Breast epithelium (tissue), 4 donors: ENCODE data around the gene SPTBN1. TPM values are rescaled to one million over a fixed set of nuclear protein-coding genes. Genes with fewer than 3 reads are reported as not detected.

ENCODE experiments used
- DNase-seq, 2 donors: peaks; one replicate each; pipeline ENCODE4 v3.0.0-alpha.2; 2019; ENCODE audit warnings: low spot score in 2 of 2
- H3K27ac ChIP-seq, 2 donors: fragments of 200-600 bp; sonication (generic) in 1 of 2; one replicate each; pipeline ENCODE4 v1.5.1; 2016 to 2019; ENCODE audit warnings: mild to moderate bottlenecking in 1 of 2
- H3K27me3 ChIP-seq, 2 donors: fragments of 200-600 bp; sonication (generic) in 1 of 2; one replicate each; pipeline versions ENCODE4 v1.5.1 to v1.6.0; 2017 to 2019; ENCODE audit warnings: control low read depth in 1 of 2, mild to moderate bottlenecking in 1 of 2
- H3K36me3 ChIP-seq: fragments of 200-600 bp; one replicate; pipeline ENCODE4 v1.5.1; 2019
- H3K4me1 ChIP-seq, 2 donors: fragments of 200-600 bp; sonication (generic); one replicate each; pipeline ENCODE4 v1.5.1; 2016 to 2019; ENCODE audit warnings: control low read depth in 1 of 2
- H3K4me3 ChIP-seq, 3 donors: fragments of 200-600 bp; sonication (generic); 1 replicate in 2 of 3; 2 replicates in 1 of 3; pipeline ENCODE4 v1.5.1; 2016 to 2019; ENCODE audit warnings: mild to moderate bottlenecking in 3 of 3, moderate library complexity in 2 of 3
- H3K9me3 ChIP-seq, 2 donors: fragments of 200-600 bp; sonication (generic) in 1 of 2; one replicate each; pipeline ENCODE4 v1.5.1; 2016 to 2019; ENCODE audit warnings: control low read depth in 1 of 2
- POLR2A ChIP-seq: fragments of 450-650 bp; IDR thresholded peaks from one replicate; pipeline ENCODE4 v1.6.1; 2016; ENCODE audit warnings: antibody characterized with exemption, mild to moderate bottlenecking, moderate library complexity
- POLR2AphosphoS5 ChIP-seq, 3 donors: sonication (generic); formaldehyde crosslinking; IDR thresholded peaks; one replicate each; pipeline ENCODE4 v1.6.1; 2017; ENCODE audit warnings: antibody characterized with exemption in 3 of 3
- intact Hi-C: fragments of 100-400 bp; cut with DNase I; formaldehyde crosslinking; loops from one replicate; pipeline ENCODE4 v1.15.1; 2023; ENCODE audit warnings: low total_unique reads
- total RNA-seq, 3 donors: library from RNA; depleted of rRNA; stranded (reverse); fragments of >200 nt; gene quantifications; one replicate each; pipeline ENCODE4 v1.1.0, GENCODE V29; 2016
- TF ChIP-seq, protein P1 (sequence below), 3 donors: fragments of 450-650 bp; IDR thresholded peaks; one replicate each; pipeline ENCODE4 v1.5.1; 2016 to 2017; ENCODE audit warnings: antibody characterized with exemption in 3 of 3, mild to moderate bottlenecking in 3 of 3, moderate library complexity in 3 of 3

SPTBN1 gene
- total RNA-seq, 3 donors from 2014 or later: 223 to 1,216 (median 273) TPM

DNA sequence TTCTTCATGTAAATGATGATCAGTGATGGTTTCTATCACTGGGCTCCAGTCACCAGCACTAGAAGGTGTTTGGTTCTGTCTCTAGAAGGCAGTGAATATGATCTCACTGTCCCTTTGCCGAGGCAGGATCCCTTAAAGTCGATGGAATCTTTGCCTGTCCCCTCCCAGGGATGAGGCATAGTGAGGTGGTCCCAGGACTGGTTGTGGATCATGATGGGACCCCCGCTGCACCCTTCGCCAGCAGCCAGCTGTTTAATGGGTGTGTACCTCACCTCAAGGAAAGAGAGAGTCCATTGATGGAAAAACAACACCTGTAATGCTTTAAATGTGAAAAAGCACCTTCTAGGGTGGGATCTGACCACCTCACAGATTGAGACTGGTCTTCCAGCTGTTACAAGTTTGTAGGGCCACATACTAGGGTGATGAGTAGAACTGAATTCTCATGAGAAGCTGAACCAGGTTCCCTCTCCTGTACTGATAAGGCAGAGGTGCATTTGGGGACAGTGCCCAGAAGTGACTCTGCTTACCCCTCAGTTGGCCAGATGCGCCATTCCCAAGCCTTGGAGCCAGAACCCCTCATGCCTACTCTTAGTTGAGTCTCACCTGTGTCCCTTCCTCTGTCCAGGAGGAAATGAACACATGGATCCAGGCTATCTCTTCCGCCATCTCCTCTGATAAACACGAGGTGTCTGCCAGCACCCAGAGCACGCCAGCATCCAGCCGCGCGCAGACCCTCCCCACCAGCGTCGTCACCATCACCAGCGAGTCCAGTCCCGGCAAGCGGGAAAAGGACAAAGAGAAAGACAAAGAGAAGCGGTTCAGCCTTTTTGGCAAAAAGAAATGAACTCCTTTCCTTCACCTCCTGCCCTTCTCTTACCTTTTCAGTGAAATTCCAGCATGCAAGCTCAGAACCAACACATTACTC is 211.9 kb downstream of the SPTBN1 start:
- no peaks in the 10 kb centered on the region for H3K36me3 ChIP-seq
- no peaks in the 10 kb centered on the region for H3K27me3 ChIP-seq
- no peaks in the 10 kb centered on the region for H3K9me3 ChIP-seq
- TF ChIP-seq POLR2A (no peak), POLR2AphosphoS5 (IDR thresholded peaks at IDR 0.05) (no peak)
- TF ChIP-seq, protein P1, sequence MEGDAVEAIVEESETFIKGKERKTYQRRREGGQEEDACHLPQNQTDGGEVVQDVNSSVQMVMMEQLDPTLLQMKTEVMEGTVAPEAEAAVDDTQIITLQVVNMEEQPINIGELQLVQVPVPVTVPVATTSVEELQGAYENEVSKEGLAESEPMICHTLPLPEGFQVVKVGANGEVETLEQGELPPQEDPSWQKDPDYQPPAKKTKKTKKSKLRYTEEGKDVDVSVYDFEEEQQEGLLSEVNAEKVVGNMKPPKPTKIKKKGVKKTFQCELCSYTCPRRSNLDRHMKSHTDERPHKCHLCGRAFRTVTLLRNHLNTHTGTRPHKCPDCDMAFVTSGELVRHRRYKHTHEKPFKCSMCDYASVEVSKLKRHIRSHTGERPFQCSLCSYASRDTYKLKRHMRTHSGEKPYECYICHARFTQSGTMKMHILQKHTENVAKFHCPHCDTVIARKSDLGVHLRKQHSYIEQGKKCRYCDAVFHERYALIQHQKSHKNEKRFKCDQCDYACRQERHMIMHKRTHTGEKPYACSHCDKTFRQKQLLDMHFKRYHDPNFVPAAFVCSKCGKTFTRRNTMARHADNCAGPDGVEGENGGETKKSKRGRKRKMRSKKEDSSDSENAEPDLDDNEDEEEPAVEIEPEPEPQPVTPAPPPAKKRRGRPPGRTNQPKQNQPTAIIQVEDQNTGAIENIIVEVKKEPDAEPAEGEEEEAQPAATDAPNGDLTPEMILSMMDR (IDR thresholded peaks at IDR 0.05): no peak
- peaks cover 9 to 31% of the 10 kb centered on the region in 2 donors for H3K4me1 ChIP-seq
- intact Hi-C loops: no loop called here
- no peak for DNase-seq
- H3K4me3 ChIP-seq: no peak overlapping the region
- peak overlapping the region; percentile 78 to 81 for H3K27ac ChIP-seq

DNA sequence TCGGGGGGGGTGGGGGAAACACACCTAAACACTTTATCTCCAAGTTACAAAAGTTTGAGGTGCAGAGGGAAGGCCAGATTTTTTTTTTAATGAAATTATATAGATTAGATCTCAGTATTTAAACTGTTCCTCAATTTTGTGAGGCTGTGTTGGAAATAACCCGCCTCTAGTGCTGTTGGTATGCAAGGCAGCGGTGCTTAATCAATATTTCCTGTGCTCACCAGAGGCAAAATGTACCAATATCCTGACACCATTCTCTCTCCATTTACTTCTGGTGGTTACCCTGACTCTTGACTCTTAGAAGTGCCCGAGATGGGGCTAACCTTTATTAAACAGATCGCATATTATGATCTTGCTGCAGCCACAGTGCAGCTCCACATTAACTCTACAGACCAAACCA is 212.6 kb downstream of the SPTBN1 start:
- Histone ChIP-seq H3K4me1 (peaks cover 9 to 36% of the 10 kb centered on the region in 2 donors), H3K27me3 (no peaks in the 10 kb centered on the region), H3K27ac (peak overlapping the region in 1 of 2 donors; percentile 78), H3K4me3 (no peak overlapping the region), H3K9me3 (no peaks in the 10 kb centered on the region), H3K36me3 (no peaks in the 10 kb centered on the region)
- no peak for DNase-seq
- intact Hi-C loops: no loop called here
- TF ChIP-seq, protein P1 (IDR thresholded peaks at IDR 0.05): no peak
- TF ChIP-seq POLR2AphosphoS5 (IDR thresholded peaks at IDR 0.05): no peak
- TF ChIP-seq POLR2A: no peak

DNA sequence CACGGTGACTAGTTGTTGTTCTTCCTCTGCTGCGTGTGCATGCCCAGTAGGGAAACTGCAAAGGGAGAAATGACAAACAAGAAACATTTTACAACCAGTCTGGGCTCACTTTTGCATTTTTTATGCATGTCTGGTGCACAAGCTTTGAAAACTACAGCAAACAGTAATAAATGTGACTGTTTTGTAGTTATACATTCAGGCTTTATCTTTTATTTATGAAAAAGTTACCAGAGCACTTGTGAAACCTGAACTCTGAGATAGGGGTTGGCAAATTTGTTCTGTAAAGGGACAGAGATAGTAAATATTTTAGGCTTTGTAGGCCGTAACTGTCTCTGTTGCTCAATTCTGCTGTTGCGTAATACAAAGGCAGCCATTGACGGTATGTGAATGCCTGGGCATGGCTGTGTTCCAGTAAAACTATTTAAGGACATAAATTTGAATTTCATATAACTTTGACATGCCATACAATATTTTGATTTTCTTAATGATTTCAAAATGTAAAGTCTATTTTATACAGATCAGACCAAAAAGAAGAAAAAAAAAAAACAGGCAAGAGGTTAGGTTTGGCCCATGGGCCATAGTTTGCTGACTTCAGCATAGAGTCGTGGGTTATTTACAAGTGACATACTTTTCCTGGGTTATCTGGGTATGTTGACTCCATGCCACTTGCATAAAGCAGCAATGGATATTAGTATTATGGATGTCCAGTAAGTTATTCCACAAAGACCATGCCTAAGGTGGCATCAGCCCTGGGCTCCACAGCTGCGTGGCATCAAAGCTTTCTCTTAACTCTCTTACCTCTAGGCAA is 213.8 kb downstream of the SPTBN1 start:
- TF ChIP-seq, protein P1 (IDR thresholded peaks at IDR 0.05): no peak
- TF ChIP-seq POLR2A (no peak), POLR2AphosphoS5 (IDR thresholded peaks at IDR 0.05) (peak in 1 of 3 donors; percentile 64)
- H3K4me1 ChIP-seq: peaks cover 9 to 42% of the 10 kb centered on the region in 2 donors
- peak overlapping the region; percentile 68 to 86 for H3K27ac ChIP-seq
- intact Hi-C loops: no loop called here
- H3K9me3 ChIP-seq: no peaks in the 10 kb centered on the region
- DNase-seq: peak in 1 of 2 donors; percentile 53
- no peak overlapping the region for H3K4me3 ChIP-seq
- no peaks in the 10 kb centered on the region for H3K36me3 ChIP-seq
- H3K27me3 ChIP-seq: no peaks in the 10 kb centered on the region

- peaks cover 9 to 39% of the 10 kb centered on the region in 2 donors for H3K4me1 ChIP-seq
- intact Hi-C loops: no loop called here
- TF ChIP-seq, protein P1 (IDR thresholded peaks at IDR 0.05): no peak
- TF ChIP-seq POLR2A: no peak
- no peak for TF ChIP-seq POLR2AphosphoS5 (IDR thresholded peaks at IDR 0.05)
- H3K36me3 ChIP-seq: no peaks in the 10 kb centered on the region
- no peak for DNase-seq
- H3K27ac ChIP-seq: peak overlapping the region; percentile 68 to 86
- H3K4me3 ChIP-seq: no peak overlapping the region
- no peaks in the 10 kb centered on the region for H3K27me3 ChIP-seq
- no peaks in the 10 kb centered on the region for H3K9me3 ChIP-seq
These were observed 214.4 kb downstream of the SPTBN1 start for GRCh38 chr2:54670485-54671009.
